Head of caudate nucleus (tissue), 42 donors: ENCODE results near the gene SIM2.

Experiments used
- DNase-seq, 42 donors: peaks; one replicate each; pipeline versions ENCODE4 v3.0.0 to v3.0.0-alpha.2; 2020 to 2021; ENCODE audit warnings: mixed read lengths in 7 of 42
- intact Hi-C: fragments of 100-400 bp; cut with DNase I; formaldehyde crosslinking; loops from one replicate; pipeline ENCODE4 v1.15.0; 2022

The SIM2 gene

DNA sequence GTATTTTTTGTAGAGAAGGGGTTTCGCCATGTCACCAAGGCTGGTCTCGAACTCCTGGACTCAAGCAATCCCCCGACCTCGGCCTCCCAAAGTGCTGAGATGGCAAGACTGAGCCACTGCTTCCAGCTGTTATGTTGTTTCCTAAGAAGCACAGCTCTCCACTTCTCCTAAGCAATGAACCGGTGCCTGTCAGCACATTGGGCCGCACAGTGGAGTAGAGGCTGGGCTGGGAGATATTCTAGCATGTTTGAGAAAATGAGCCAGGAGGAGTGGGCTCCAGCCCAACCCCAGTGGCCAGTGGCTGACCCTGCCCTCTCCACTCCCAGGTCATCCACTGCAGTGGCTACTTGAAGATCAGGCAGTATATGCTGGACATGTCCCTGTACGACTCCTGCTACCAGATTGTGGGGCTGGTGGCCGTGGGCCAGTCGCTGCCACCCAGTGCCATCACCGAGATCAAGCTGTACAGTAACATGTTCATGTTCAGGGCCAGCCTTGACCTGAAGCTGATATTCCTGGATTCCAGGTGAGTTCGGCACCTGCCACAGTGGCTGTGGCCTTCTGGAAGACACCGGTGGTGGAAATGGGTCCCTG lies 27.0 kb downstream of the SIM2 start:
- intact Hi-C loops: loop anchor here (10.0 kb wide), 1 partner anchor 221 kb away; no protein-coding TSS in a partner anchor
- DNase-seq: peak in 7 of 42 donors; percentile 1 to 7 (median 2)

DNA sequence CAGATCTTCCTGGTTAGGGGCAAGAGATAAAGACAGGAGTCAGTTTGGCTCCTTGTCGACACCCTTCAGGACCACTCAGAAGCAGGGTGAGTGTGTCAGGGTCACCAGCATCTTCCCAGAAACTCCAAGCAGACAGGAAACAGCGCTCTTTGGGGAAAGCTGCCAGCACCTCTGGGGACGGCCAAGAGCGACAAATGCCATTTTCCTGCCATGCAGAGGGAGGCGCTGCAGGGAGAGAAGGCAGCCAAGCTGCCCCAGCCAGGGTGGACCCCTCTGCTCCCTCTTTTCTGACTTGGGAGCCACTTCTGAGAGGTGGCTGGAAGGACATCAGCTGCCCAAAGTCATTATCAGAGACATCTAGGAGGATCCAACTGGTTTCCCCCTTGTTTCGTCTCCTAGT lies 29.0 kb downstream of the SIM2 start:
- intact Hi-C loops: loop anchor here (10.0 kb wide), 1 partner anchor 223 kb away; no protein-coding TSS in a partner anchor

GRCh38 chr21:36728371-36729111 lies 29.6 kb downstream of the SIM2 start:
- intact Hi-C loops: loop anchor here (10.0 kb wide), 1 partner anchor 224 kb away; no protein-coding TSS in a partner anchor
- DNase-seq: peak in 10 of 42 donors; percentile 1 to 23 (median 4)

More for the DNA sequence above, 29.0 kb downstream of the SIM2 start:
- peak in 3 of 42 donors; percentile 3 to 27 (median 3) for DNase-seq

DNA sequence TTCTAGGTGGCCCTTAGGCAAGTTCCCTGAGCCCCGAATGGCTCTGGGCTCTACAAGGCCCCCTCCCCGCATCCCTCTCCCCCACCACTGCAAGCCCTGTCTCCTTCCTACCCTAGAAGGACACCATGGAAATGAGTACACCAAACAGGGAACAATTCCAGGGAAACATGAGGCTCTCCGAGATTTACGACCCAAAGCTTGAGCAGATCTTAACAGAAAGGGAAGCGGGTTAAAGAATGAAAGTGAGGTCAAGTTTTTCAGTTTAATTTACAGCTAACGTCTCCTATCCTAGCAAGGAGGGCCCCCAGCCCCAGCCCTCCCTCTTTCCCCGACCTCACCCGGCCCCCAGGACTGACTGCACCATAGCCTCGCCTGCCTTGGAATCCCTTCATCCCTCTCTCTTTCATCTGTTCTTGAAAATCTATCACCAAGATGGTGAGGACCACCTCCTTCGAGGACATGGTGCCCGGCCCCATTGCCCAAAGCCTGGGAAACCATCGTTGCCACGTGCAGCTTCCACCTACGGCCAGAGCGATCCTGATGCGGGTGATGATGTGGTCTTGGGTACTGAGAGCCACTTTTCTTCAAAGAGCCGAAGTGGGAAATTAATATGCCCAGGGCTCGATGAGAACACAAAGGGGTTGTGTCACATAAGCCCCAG lies 30.5 kb downstream of the SIM2 start:
- peak in 8 of 42 donors; percentile 1 to 27 (median 3) for DNase-seq
- intact Hi-C loops: loop anchor here (10.0 kb wide), 1 partner anchor 225 kb away; no protein-coding TSS in a partner anchor

DNA sequence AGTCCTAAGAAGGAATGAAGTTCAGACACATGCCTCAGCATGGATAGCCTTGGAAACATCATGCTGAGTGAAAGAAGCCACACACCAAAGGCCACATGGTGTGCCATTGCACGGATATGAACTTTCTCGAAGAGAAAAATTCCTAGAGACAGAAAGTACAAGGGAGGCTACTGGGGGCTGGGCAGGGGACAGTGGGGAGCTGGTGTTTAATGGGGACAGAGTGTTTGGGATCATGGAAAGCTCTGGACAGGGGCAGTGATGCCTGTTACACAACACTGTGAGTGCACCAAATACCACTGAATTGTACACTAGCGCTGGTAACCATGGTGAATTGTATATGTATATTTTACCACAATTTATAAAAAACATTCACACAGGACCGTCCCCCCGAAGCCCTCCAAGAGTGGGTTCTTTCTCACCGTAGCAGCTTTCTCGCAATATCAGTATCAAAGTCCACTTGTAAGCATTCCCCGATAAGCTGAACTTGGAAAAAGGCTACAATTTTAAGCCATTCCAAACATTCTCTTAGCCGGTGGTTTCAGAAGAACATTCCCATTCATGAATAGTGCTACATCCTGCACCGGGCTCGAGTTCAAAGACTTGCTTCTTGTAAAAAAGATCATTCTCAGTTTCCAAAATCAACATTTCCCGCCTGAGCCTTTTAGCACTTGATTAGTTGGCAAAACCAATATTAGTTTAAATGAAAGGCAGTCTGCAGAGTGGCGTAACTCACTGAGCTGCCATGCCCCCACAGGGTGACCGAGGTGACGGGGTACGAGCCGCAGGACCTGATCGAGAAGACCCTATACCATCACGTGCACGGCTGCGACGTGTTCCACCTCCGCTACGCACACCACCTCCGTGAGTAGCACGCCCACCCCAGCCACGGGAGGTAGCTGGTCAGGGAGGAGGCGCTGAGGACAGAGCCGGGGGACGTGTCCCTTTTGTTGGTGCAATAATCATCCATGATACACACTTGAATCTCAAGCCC lies 31.7 kb downstream of the SIM2 start:
- intact Hi-C loops: no loop called here

DNA sequence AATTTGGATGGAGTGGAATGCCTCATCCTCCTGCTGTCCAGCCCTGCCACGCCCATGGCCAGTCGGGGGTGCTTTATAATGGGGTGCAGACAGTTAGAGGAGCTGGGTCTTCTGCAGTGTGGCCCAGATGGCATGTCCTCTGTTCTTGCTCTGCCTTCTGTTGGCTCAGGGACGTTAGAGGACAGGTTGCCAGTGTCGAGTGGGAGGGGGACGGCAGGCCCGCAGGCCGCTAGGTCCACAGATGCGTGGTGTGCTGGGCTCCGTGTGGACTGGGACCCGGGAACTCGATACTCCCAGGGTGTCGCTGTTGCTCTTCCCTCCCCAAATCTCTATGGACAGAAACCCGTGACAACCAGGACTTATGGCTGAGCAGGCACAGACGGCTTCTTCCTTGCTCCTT lies 33.3 kb downstream of the SIM2 start:
- DNase-seq: peak in 2 of 42 donors; percentile 1
- intact Hi-C loops: no loop called here

More for the DNA sequence above, 31.7 kb downstream of the SIM2 start:
- peak in 6 of 42 donors; percentile 0 to 18 (median 8) for DNase-seq

DNA sequence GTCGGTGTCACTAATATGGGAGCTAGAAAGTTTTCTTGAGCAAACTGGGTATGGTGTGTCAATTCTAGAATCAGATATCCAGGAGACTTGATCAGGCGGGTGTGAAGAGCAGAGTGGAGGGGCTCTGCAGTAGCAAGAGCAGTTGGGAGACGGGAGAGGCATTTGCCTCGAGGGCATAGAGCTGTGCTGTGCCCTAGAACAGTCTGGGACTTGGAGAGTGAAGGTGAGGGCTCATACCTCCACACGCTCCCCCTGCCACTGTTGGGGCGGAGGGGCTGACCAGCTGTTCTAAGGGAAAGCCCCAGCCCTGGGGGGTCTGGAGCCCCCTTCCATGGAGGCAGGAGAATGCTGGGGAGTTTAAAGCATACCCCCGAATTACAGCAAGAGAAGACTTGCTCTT lies 33.8 kb downstream of the SIM2 start:
- DNase-seq: peak in 2 of 42 donors; percentile 1 to 7
- intact Hi-C loops: no loop called here

- DNase-seq: peak in 3 of 42 donors; percentile 1 to 5 (median 5)
- intact Hi-C loops: no loop called here
Observed at GRCh38 chr21:36733857-36734256, 34.9 kb downstream of the SIM2 start.

DNA sequence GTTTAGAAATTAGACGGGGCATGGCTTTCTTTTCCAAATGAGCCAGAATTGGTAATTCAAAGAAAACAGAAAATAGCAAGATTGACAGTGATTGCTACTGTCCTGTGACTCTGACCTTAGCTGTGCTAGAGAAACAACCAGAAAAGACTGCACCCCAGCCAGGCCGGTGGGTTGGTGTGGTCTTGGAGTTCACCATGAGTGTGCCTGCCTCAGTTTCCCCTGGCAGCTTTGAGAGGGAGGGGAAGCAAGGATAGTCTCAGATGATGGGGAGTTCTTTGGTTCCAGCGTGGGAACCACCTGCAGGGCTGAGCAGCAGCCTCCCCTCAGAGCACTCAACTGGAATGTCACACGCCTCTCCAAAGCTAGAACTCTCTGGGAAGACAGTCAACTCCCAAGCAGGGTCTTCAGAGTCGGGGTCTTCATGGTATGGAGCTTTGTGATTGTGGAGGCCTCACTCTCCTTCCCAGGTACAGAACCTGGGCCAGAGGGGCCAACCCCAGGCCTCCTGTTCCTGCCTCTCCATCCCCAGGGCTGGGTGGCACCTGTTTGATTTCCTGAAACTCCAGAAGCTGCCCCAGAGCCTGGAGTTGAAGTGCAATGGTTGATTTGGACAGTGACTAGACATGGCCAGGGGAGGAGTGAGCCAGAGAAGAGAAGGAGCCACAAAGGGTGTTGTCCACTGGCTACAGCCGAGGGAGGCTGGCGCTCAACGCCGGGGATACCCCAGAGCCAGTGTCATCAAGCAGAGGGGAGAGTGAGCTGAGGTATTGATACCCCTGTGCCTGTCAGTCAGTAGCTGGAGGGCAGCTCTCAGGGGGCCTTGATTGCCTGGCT lies 35.7 kb downstream of the SIM2 start:
- DNase-seq: peak in 3 of 42 donors; percentile 1 to 10 (median 2)
- intact Hi-C loops: no loop called here

- intact Hi-C loops: no loop called here
- DNase-seq: peak in 1 of 42 donors; percentile 7
Observed at GRCh38 chr21:36735201-36735515, 36.2 kb downstream of the SIM2 start.

DNA sequence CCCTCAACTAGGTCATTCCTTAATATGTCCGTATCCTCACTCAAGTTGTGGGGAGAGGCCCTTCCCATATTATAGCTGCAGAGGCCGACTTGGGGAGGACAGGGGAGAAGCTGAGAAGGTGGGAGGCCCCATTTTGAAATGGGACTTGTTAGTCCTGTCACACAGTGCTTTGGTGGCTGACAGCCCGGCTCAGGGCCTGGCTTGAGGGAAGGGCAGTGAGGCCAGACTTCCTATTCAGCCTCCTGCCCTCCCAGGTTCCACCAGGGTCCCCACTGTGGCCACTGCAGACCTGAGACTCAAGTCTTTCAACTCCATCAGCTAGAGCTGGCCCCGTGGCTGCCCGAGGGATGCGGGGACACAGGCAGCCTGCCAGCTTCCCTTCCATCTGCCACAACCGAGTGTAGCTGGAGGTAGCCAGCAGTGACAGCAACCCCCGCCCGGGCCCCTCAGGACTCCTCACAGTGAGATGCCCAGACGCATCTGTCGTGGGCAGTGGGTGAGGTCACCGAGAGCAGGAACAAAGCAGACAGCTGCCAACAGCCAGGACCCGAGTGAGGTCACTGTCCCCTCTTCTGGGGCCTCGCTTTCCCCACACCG lies 36.9 kb downstream of the SIM2 start:
- peak in 2 of 42 donors; percentile 6 to 22 for DNase-seq
- intact Hi-C loops: no loop called here

GRCh38 chr21:36738489-36739126 lies 39.7 kb downstream of the SIM2 start:
- intact Hi-C loops: no loop called here
- DNase-seq: peak in 2 of 42 donors; percentile 1 to 3

DNA sequence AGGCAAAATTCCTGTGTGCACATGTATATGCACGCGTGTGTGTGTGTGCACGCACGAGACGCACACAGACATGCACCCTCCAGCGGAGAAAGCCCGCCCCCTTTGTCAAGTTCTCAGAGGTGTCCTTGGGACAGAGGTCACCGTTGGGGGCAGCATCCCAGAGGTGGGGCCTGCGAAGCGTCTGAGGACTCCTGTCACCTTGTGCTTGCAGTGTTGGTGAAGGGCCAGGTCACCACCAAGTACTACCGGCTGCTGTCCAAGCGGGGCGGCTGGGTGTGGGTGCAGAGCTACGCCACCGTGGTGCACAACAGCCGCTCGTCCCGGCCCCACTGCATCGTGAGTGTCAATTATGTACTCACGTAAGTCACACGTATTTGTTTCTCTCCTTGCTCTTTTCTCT lies 42.6 kb downstream of the SIM2 start:
- intact Hi-C loops: loop anchor here (10.0 kb wide), 1 partner anchor 183 kb away; no protein-coding TSS in a partner anchor

DNA sequence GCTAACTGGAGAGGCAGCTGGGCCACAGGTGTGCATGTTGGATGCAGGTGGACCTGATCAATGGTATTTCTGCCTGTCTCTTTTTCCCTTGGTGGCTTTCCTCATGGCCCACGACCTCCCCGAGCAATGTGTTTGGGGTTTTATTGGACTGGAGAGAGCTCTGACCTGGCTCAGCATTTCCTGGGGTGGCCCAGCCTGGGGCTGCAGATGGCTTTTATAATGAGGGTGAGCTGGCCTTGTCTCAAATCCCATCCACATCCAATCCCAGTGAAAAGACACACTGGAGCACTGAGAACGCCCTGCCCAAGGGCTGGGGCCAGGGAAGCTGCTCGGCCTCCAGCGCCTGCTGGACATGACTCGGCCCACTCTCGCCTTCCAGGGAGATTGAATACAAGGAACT lies 44.1 kb downstream of the SIM2 start:
- intact Hi-C loops: loop anchor here (10.0 kb wide), 1 partner anchor 182 kb away; no protein-coding TSS in a partner anchor
- DNase-seq: peak in 1 of 42 donors; percentile 0

More for the DNA sequence above, 42.6 kb downstream of the SIM2 start:
- DNase-seq: peak in 1 of 42 donors; percentile 1

- DNase-seq: no peak
- intact Hi-C loops: loop anchor here (10.0 kb wide), 1 partner anchor 181 kb away; no protein-coding TSS in a partner anchor
Observed at GRCh38 chr21:36743446-36743845, 44.5 kb downstream of the SIM2 start.

GRCh38 chr21:36744190-36744559 lies 45.3 kb downstream of the SIM2 start:
- intact Hi-C loops: loop anchor here (10.0 kb wide), 1 partner anchor 181 kb away; no protein-coding TSS in a partner anchor
- no peak for DNase-seq
